Cerebellar nuclear complex (tissue), 1 donor: ENCODE measurements around the gene BAIAP2.

ENCODE experiments used
- DNase-seq, 2 experiments: peaks; one replicate each; lab custom pipeline; 2025; lab: John Stamatoyannopoulos, UW

BAIAP2 gene

DNA sequence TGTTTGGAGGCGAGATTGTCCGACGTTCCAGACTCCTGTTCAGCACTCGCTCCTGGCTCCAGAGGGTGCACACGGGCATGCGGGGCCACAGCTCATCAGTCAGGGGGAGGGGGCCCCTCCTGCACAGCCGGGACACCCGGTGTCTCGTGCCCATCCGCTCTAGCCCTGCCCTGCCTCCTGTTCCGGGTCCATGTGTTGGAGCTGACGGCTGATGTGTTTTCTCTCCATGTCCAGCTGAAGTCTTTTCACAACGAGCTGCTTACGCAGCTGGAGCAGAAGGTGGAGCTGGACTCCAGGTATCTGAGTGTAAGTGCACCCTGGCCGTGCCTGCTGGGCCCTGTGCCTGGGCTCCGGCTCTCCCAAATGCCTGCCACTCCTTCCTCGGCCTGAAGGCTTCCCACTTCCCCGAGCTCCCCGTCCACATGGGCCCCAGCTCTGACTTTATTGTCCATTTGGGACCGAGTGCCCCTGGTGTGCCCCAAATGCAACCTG, 50.5 kb downstream of the BAIAP2 start:
- DNase-seq, result no peak

DNA sequence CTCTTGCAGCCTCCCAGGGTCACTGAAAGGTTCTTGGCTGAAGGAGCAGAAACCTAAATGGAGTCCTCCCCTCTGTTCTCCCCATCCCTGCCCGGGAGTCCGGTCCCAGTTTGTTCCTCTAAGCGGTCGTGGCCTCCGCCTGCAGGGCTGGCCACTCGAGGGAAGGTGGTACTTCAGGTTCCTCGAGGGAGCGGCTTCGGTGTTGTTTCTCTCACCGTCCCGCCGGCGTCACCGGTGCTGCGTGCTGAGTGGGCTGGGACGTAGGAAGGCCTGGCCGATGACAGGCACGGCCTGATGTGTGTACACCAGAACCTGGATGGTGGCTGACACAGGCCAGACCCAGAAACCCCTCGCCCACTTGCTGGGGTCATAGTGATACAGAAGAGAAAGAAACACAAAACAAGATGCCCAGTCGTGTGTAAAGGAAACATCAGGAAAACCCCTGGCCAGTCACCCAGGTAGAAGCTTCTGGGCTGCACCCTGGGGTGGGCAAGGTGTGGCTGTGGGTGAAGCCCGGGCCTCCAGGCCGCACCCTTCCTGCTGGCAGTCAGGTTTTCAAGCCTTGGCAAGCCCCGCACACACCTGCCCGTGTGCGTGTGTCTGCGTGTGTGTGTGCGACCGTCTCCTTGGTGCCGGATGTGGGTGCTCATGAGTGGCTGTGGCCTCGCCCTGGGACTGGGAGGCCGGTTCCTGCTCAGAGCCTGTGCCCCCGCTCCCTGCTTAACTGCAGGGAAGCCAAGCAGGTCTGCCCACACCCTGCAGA, 52.0 kb downstream of the BAIAP2 start:
- DNase-seq, result no peak

DNA sequence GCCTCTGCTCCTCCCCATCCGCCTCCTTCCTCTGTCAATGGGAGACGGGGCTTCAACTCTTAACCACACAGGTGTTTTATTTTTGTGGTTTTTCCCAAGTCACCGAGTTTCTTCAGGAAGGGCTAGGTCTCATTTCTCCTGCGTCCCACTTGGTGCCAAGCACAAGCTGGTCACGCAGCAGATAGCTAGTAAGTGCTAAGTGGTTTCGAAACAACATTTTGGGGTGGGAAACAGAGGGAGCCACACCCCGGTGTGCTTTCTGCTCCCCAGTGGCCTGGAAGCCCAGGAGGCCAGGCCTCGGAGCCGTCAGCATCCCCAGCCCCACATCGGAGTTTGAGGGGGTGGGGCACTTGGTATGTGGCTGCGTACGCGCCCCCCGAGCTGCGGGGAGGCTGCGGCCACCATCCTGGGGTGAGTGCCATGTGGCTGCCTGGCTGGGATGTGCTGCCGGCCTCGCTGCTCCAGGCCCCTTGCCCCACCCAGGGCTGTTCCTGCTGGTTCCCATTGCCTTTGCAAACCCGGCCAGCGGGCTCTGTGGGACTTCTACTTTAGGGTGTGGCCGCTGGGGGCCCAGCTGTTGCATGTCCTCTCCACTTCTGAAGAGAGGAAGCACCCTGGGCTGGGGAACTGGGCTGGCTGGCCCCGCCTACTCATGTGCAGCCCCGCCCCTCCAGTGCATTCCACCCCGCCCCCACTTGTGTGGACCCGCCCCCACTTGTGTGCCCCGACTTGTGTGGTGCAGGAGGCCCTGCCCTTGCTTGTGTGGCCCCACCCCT, 55.6 kb downstream of the BAIAP2 start:
- no peak for DNase-seq

DNA sequence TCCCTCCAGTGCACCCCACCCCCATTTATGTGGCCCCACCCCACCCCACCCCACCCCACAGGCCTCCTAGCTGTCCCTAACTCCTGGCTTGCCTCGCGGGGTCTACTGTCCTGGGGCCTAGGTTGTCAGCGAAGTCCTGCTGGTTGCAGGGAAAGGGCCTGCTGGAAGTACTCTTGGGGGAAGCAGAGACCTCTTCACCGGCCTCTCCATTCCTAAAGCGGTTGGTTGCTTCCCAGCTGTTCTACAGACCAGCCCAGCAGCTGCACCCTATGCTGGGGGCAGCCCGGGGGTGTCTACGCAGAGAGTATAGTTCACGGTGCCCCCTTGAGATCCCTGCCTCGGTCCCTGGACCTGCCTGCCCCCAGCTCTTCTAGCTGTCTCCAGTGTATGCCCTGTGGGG, 56.2 kb downstream of the BAIAP2 start:
- DNase-seq, result no peak

DNA sequence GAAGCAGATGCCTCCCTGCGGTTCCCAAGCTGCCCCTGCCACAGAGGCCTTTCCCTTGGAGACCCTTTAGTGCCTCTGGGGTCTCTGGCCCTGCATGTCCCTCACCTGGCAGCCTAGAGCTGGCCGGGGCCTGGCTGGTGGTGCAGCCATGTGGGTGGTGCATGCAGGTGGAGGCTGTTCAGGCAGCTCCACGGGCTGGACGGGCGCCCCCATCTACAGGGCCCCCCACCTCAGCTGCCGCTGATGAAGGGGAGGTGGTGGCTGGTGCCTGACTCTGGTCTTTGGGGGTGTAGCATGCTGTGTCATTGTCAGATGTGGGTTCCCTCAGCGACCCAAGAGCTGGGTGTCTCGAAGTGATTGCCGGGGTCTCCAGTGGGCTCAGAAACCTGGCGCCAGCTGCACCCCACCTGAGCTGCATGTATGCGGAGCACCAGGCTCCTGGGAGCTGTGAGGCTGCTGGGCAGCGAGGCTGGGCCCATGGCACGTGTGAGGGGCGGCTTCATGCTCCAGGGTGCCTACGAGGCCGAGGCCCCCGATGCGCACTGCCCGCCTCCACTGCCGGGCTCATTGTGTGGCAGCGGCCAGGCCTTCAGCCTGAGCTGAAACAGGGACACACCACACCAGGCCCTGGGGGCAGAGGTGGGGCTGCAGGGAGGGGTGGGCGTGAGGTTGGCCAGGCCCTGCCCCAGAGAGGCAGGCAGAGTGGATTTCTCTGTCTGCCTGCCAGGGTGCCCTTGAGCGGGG, 57.0 kb downstream of the BAIAP2 start:
- no peak for DNase-seq

DNA sequence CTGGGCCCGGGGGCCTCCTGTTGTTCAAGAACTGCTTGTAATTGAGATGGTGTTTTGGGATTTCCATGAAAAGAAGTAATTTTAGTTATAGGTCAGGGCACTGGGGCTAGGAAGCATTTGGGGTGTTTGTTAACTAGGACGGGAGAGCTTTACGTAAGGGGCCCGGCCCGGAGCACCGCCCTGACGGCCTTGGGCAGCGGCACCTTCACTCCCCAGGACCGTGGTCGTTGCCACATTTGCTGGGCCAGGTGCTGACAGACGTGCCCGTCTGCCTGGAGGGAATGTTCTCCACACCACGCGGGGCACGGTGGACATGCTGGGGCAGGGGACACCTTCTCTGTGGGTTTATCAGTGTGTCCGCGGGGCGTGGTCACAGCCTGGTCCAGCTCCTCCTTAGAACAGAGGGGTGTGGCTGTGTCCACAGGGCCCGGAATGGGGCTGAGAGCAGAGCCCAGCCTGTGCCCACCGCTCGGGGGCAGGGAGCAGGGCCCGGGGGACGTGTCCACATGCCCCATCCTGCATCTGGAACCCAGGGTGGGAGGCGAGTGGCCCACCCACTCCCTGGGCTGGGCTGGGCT, 57.7 kb downstream of the BAIAP2 start:
- no peak for DNase-seq

DNA sequence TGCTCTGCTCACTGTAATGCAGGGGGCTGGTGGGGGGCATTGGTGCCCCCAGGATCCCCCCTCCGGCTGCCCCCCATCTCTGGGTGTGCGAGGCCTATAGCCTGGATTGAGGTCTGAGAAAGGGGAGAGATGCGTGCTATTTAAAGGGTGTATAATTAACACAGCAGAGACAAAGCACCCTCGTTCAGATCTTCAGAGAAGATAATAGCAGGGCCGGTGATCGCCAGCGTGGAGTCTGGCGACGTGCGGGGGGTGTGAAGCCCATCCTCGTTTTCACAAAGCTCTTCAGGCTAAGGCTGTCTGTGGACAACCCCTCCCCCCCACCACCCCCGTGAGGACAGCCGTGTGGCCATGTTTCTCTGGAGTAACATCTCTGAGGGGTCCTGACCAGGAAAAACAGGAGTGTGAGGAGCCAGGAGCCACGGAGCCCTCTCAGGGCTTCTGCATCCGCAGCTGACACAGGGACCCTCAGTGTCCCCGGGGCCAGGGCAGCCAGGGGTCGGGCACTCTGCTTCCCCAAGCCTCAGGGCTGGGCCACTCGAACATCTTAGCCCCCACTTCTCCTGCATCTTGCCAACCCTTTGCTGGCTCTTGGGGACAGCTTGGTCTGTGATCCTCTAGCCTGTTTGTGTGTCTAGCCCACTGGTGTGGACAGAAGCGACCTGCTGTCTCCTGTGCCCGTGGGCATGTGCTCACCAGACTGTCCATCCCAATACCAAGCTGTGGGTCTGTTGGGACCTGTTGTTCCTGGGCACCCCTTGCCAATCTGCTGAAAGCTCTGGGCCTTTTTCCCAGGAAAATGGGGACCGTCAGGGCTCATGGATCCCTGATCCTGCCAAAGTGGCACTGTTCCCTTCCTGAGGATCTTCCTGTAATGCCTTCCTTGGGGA, 58.9 kb downstream of the BAIAP2 start:
- DNase-seq, result peak in 1 of 2 experiments; percentile 34

DNA sequence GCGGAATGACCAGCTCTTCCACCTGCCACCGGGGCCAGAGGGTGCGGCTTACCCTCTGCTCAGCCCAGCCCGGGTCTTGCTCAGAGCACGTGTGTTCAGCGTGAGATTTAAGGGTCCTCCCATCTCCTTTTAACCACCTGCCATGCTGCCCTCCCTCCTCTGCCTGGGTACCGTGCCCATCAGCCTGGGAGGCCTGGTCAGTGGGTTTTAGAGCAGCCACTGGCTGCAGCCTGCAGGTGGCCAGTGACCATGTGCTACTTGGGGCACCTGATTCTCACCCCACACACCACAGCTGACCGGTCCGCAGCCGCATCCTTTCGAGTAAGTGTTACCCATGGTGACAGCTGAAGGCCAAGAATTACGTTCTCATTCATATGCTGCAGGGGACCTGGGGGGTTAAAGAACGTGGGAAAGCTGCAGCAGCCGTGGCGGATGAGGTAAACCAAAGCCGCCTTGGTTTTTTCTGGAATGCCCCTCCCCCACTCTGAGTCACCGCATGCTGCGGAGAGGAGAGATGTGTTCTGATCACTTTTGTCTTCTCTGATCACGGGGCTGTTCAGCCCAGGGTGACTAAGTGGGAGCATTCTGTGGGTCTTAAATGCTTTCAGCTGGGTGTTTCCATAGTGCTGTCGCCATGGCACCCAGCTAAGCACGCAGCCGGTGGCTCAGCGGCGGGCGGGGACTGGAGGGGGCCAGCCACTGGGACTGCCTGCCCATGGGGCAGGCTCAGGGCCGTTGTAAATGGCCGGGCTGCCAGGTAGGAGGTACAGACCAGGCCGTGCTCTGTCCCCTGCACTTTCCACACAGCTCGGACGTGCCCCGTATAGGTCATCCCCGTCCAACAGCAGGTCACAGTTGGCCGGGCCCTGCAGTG, 59.8 kb downstream of the BAIAP2 start:
- DNase-seq, result no peak

DNA sequence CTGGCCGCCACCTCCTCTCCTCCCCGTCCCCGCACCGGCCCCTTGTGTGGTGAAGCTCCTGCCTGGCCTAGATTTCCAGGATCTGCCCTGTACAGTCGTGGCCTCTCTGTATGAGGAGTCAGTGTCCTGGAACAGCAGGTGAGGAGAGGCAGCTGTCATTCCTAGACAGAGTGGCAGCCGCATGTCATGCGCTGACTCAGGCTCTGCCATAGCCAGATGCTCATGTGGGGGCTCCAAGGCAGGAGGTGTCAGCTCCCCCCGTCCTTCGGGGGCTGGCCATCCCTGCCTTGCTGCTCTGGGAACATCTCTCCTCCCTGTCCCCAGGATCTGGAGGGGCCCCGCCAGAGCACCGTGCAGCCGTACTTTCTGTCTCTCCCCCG, 60.4 kb downstream of the BAIAP2 start:
- no peak for DNase-seq

DNA sequence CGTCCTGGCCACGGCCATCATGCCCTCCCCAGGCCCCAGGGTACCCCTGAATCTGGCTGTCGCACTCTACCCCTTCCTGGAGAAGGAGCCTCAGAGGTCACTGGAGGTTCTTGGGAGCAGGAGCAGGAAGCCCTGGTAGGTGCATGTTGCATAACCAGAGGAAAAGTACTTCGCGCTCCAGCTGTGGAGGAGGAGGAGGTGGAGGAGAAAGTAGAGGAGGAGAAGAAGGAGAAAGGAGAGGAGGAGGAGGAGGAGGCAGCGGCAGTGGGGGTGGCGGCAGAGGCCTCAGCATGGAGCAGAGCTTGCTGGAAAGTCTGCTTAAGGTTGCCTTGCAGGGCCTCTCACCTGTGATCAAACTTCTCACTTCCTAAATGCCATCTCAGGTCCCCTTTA, 61.8 kb downstream of the BAIAP2 start:
- DNase-seq, result no peak

DNA sequence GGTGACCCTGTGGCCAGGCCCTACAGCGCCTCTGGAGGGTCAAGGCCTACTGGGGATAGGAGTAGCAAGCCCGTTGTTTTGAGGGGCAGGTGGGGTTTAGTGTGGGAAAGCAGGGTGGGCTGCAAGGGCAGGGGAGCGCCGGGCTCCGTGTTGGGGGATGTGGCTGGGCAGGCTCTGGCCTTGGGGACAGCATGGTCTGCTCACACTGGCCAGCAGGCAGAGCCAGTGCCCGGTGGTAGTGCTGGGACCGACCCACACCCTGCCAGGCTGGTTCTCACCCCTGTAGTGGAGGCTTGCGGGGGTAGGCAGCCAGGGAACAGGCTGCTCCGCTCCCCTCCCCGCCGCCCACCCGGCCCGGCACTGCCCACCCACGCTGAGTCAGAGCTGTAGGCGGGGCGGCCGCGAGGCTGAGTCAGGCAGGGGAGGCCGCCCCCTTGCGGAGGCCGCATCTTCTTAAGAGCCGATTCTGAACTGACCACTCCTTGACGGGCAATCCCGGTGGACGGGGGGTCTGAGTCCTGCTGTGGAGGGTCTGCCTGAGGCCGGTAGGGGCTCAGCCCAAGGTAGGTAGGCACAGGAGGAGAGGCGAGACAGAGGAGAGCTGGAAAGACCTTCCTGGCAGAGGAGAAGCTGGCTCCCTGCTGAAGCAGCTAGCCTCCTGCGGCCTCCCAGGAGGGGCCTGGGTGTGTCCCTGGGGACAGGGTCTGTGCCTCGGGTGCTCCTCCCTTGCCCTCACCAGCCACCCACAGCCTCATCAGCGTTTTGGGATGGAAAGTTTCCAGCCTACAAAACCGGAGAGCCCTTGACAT, 62.4 kb downstream of the BAIAP2 start:
- no peak for DNase-seq

DNA sequence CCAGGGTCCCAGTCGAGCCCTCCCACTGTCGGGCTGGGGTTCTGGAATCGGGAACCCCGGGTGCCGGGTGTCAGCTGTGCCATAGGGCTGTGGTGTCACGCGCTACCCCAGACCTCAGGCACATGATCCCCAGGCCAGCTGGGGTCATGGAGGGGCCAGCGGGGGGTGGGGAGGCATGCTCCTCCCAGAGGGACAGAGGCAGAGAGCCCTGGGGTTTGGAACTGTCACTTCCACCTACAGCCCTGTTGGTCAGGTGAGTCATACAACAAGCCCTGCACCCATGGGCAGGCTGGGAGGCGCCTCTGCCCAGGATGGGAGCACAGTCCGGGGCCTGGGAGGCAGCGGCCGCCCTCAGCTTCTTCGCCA, 63.0 kb downstream of the BAIAP2 start:
- no peak for DNase-seq

DNA sequence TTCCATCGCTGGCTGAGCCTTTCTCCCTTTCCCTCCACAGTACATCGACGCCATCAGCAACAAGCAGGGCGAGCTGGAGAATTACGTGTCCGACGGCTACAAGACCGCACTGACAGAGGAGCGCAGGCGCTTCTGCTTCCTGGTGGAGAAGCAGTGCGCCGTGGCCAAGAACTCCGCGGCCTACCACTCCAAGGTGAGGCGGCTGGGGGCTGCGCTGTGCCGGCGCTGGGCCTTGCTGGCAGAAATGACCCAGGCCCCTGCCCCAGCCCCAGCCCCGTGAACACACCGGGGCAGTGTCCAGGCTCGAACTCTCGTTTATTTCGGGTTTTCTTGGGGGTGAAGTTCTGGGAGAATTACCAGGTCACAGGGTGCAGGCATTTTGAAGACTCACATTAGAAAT, 64.9 kb downstream of the BAIAP2 start:
- DNase-seq, result no peak

DNA sequence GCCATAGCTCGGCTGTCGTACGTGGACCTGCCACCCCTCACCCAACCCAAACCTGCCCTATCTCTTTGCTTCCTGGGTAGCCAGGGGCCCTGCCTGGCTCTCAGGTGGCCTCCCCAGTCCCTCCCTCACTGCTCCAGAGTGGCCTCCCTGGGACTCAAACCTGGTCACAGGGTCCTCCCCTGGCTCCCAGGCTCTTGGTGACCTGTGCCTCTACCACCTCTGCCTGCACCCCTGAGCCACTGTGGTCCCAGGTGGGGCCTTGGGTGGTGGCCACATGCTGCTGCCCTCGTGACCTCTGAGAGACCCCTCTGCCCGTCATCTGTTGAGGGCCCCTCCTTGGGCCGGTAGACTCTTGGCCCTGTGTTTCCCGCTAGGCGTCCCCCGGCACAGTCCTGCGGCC, 65.7 kb downstream of the BAIAP2 start:
- no peak for DNase-seq

DNA sequence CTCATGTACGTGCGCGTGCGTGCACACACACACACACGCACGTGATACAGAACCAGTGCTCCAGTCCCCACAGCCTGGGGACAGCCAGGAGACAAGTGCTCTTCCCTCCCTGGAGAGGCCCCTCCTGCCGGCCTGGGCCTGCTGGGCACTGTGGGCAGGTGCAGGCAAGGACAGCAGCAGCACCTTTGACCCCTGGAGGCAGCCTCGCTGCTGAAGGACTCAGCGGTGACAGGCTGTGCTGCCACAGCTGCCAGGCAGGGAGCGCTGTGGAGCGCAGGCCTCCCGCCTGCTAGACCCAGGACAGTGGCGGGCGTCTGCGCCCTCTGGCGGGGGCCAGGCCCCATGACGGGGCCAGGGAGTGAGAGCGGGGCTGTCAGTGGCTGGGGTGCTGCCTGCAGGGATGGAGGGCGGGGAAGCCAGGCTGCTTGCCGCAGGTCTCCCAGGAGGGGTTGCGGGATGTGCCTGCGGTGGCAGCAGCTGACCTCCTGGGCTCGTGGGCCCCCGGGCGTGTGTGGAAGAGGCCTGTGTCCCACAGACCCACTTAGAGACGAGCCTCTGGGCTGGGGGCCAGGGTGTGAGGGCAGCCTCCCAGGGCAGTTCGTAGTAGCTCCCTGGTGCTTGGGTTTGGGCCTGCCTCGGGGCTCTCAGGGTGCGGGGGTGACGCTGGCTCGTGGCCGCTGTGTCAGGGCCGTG, 66.8 kb downstream of the BAIAP2 start:
- DNase-seq, result no peak

DNA sequence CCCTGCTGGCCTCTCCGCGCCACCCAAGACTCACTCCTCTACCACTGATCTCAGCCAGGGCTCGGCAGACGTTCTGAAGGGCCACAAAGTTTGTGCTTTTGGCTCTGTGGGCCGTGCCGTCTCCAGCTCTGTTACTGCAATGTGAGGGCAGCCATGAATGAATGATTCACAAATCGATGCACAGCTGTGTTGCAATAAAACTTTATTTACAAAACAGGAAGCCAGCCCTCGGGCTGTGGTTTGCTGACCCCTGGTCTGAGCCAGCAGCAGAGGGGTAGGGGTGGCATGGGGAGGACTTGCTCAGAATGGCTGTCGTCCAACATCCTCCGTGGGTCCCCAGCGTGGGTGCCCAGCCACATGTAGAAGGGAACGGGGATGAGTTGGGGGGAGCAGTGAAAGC, 67.4 kb downstream of the BAIAP2 start:
- no peak for DNase-seq

DNA sequence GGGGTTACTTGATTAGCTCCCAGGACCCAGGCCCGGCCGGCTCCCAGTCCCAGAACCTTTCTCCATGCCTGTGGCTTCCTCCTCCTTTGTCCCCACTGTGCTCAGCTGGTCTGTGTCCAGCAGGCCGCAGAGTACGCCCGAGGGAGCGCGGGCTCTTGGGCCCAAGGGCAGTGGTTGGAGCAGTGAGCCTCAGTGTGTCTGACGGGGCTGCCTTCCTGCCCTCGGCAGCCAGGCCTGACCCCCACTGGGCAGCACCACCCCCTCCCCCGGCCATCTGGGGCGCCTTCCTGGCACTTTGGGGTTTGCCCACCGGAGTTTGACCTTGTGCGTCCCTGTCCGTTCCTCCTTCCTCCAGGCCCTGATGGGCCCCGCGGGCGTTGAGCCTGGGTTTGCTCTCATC, 67.9 kb downstream of the BAIAP2 start:
- no peak for DNase-seq

DNA sequence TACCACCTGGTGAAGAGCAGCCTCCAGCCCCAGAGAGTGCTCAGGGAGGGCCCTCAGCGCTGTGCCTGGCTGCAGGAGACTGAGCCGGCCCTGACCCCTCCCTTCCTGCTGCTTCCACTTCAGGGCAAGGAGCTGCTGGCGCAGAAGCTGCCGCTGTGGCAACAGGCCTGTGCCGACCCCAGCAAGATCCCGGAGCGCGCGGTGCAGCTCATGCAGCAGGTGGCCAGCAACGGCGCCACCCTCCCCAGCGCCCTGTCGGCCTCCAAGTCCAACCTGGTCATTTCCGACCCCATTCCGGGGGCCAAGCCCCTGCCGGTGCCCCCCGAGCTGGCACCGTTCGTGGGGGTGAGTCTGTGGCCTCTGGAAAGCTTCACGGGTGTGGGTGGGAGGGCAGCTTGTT, 68.4 kb downstream of the BAIAP2 start:
- no peak for DNase-seq

DNA sequence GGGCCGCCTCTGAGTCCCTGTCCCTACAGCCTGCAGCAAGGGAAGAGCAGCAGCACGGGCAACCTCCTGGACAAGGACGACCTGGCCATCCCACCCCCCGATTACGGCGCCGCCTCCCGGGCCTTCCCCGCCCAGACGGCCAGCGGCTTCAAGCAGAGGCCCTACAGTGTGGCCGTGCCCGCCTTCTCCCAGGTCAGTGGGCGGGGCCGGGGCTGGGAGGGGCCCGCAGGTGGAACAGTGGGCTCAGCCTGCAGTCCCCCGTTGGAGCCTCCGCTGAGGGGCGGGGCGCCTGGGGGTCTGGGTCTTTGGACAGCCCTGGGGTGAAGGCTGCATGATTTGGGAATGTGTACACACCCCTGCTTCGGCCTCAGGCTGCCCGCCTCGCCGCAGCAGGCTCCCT, 71.8 kb downstream of the BAIAP2 start:
- DNase-seq, result no peak
